Activated T-helper 9 cell treated with anti-CD3 and anti-CD28 coated beads, Interleukin-2, amount 50 U/mL, for 16 hours (primary cell): ENCODE results near the gene RAD50.
"Not testable (repeated sequence)": the region's sequence is repeated elsewhere in the genome, so short reads cannot be mapped to it uniquely, and the experiment has no call there.

Experiments used
- DNase-seq: peaks from one replicate; pipeline ENCODE4 v3.0.0-alpha.2; 2020; ENCODE audit warnings: low read depth

RAD50 gene

DNA sequence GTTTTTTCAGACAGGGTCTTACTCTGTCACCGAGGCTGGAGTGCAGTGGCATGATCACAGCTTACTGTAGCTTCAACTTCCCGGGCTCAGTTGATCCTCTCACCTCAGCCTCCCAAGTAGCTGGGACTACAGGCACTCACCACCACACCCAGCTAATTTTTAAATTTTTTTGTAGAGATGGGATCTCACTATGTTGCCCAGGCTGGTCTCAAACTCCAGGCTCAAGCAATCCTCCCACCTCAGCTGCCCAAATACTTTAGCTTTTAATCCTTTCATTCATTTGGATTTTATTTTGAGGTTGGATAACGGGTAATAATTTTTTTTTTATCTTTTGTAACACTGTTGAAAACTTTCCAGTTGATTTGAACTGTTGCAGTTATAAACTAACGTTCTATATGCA, 76.8 kb downstream of the RAD50 start:
- DNase-seq = not testable (repeated sequence)

DNA sequence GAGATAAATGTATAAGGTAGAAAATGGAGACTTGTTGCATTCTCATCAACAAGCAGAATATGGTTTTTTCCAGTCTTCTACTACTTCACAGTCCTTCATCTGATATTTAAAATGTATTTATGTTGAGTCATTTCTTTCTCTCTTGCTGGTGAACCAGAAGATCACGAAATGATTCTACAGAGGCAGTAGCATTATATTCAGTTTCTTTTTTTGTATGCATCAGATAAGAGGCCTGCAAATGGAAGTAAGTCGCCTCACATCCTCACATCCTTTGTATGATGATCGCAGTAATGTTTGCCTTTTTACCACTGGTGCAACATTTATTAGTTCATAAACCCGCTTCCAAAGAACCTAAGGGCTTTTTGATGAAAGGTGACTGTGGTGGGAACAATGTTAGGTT, 79.1 kb downstream of the RAD50 start:
- no peak for DNase-seq

DNA sequence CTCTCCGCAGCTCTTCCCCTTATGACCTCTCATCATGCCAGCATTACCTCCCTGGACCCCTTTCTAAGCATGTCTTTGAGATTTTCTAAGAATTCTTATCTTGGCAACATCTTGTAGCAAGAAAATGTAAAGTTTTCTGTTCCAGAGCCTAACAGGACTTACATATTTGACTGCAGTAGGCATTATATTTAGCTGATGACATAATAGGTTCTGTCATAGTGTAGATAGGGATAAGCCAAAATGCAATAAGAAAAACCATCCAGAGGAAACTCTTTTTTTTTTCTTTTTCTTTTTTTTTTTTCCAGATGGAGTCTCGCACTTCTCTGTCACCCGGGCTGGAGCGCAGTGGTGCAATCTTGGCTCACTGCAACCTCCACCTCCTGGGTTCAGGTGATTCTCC, 80.5 kb downstream of the RAD50 start:
- no peak for DNase-seq

DNA sequence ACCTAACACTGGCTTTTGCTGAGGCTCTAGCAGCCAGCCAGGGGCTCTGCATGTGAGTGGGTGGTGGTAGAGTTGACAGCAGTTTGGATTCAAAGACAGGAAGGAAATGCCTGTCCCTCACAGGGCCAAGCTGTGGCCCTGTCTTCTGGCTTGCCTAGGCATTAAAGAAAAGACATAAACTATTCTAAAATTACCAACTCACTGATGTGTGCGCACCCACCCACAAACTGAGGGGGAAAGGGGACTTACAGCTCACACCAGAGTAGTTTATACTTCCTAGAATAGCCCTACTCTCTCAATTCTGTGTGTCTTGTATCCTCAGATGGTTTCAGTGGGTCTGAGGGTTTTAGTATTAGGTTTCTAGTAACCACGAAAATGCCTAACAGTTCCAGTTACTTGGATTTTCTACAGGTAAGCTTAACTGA, 82.9 kb downstream of the RAD50 start:
- DNase-seq = no peak

DNA sequence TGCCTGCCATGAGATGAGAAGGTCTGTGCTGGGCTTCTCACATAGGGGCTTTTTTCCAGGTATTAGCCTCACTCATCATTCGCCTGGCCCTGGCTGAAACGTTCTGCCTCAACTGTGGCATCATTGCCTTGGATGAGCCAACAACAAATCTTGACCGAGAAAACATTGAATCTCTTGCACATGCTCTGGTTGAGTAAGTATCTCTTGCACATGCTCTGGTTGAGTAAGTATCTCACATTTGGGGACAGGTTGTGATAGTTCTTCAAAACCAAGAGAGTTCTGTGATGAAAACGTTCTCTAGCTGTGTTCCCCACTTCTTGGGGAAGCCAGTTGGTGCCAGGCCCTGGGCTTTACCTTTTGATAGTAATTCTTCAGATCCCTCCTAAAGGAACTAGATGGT, 83.8 kb downstream of the RAD50 start:
- no peak for DNase-seq

DNA sequence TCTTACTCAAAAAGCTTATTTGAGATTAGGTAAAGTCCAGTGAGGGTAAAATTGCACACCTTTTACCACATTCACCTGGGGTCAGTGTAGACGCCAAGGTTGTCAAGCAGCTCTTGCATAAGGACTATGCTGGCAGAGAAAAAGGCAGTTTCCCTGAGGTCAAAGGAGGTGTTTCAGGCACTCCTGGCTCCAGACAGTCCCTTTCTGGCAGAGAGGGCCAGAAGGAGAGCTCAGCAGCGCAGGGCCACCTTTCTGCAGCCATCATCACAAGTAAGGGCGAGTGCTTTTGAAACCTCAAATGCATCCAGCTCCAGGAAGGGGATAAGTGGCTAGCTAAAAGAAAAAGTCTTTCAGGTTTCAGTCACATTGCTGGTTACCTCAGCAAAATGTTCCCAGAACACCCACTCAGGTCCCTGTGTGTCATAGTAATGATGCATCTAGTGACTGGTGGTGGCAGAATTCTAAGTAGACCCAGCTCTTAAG, 84.5 kb downstream of the RAD50 start:
- no peak for DNase-seq

DNA sequence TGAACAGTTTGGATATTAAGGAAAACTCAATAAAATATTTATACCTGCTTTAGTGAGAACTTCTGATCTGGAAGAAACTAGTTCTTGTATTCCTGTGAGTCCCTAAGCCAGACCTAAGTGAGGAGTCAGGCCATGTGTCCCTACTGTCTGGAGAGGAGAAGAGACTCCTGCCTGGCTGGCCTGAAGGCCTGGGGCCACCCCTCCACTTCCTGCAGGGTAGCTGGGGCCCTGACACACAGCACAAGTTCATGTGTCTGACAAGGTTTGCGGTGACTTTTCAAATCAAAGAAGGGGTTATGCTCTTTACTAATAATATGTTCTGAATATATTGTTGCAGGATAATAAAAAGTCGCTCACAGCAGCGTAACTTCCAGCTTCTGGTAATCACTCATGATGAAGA, 85.1 kb downstream of the RAD50 start:
- no peak for DNase-seq

DNA sequence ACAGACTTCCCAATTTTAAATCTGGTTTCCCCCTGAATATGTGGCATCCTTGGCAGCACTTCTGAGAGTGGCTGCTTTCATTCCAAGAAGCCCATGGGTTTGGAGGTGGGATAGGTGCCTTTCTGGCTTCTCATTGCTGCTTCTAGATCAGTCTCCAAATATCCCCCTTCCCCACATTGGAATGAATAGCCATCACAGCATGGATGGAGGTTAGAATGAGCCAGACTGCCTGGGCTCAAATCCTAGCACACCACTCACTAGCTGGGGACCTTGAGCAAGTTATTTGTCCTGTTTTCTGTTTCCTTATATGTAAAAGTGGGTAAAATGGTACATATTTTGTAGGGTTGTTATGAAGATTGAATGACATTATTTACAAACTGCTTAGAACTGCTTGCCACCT, 87.4 kb downstream of the RAD50 start:
- DNase-seq = no peak

DNA sequence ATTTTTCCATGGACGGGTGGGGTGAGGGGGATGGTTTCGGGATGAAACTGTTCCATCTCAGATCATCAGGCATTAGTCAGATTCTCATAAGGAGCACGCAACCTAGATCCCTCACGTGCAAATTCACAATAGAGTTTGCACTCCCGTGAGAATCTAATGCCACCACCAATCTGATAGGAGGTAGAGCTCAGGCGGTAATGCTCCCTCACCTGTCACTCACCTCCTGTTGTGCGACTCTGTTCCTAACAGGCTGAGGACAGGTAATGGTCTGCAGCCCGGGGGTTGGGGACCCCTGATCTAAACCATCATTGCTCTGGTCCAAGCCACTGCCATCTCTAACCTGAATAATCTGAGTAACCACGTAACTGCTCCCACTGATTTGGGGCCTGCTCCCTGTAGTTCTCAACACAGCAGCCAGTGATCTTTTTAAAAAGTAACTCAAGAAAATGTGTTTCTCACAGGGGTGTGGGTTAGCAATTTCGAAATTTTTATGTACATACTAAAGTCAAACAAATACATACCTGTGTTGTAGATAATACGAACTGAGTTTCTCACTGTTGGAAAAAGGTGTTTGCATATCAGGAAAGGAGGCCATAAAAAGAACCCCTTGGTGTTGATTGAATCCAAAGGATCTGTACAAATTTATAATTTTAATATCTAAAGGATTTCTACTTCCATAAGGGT, 89.9 kb downstream of the RAD50 start:
- DNase-seq = no peak

DNA sequence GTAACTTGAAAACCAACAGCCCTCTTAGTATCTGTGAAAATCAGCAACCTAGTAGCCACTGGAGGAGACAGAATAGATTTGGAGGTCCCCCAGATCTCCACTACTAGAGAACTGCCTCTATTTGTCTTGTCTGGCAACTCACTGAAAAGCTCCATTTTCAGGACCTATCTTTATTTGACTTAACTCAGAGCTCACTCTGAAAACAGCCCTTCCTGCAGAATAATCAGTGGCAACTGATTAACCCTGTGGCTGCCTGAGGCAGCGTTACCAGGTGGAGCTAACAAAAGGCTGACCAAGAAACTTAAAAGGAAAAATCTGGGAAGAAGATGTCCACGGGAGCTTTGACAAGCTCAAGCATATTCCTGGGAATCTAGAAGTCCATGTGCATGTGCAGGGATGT, 90.7 kb downstream of the RAD50 start:
- DNase-seq = no peak

DNA sequence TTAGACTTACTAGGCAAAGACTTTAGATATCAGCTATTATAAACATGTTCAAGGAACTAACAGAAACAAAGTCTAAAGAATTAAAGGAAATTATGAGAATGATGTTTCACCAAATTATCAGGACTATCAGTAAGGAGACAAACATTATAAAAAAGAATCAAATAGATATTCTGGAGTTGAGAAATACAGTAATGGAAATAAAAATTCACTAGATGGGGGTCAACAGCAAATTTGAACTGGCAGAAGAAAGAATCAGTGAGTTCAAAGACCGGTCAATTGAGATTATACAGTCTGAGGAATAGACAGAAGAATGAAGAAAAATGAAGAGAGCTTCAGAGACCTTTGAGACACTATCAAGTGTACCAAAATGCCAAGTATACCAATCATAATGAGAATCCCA, 91.6 kb downstream of the RAD50 start:
- DNase-seq = no peak

DNA sequence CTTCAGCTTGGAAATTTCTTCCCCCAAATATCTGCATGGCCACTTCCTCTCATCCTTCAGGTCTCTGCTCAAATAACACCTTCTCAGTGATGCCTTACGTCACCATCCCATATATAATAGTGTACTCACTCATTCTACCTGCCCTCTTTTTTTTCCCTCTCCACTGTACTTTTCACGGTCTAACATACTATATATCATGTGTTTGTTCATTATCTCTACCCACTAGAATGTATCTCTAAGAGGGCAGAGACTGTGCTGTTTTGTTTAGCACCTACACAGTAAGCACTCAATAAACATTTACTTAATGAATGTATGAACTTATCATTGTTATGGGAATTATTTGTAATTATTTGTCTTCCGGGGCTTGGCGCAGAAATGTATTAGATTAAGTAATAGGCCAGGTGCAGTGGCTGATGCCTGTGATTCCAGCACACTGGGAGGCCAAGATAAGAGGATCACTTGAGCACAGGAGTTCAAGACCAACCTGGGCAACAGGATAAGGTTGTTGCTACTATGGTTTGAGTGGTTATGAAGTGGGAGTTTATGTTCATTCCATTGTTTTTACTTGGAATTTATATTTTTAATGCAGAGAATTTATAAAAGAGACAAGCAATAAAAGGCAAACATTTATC, 95.2 kb downstream of the RAD50 start:
- no peak for DNase-seq

DNA sequence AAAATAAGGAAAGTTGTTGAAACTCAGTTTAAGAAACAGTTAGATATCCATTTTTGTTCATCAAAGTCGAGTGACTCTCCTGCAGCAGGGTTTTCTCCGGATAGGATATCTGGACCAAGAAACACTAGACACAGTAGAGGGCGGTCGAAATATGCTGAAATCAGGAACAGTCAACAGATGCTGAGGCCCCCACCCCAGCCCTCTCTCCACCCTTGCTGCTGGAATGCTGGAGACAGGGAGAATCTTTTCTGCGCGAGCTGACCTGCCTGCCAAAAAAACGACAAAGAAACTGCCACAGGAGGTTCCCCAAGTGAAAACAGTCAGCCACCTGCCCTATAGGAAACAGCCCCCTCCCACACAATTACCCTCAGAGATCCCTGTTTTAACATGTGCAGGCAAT, 96.9 kb downstream of the RAD50 start:
- no peak for DNase-seq

DNA sequence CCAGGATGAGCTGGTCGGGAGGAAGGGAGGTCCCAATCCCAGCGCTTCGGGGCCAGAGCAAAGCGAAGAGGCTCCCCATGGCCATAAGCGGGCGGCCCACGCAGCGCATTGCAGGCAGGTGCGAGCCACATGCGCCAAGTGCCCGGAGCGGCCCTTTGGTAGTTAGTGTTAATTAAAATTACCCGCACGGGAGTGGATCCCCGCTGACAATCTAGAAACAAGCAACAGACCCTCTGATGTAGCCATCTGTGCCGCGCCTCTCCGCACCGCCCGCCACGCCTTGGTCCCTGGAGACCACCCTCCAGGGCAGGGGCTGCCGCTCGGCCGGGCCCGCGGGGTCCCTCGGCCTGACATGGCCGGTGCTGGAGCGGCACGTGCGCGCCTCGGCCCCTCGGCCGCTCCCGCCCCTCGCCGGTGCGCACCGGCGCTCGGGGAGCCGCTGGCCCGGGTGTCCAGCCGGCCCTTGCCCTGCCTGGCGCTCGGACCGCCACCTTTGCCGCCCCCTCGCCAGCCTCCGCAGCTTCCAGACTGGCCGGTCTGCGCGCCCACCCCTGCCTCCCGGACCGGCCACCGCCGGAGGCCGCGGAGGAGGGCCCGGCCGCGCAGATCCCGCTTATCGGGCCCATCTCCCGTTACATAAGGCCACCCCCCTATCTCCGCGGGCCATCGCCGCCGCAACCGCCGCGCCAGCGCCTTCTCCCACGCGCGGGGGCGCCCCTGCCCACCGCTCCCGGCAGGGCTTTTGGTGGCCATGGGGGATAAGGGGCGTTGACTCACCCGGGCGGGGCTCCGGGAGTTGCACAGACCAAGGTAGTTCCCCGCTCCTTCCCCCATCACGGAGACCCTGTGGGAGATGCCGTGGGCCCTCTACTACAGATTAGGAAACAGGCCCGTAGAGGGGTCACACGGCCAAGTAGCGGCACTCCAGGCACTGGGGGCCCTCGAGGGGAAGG, 99.3 kb downstream of the RAD50 start:
- DNase-seq = no peak

DNA sequence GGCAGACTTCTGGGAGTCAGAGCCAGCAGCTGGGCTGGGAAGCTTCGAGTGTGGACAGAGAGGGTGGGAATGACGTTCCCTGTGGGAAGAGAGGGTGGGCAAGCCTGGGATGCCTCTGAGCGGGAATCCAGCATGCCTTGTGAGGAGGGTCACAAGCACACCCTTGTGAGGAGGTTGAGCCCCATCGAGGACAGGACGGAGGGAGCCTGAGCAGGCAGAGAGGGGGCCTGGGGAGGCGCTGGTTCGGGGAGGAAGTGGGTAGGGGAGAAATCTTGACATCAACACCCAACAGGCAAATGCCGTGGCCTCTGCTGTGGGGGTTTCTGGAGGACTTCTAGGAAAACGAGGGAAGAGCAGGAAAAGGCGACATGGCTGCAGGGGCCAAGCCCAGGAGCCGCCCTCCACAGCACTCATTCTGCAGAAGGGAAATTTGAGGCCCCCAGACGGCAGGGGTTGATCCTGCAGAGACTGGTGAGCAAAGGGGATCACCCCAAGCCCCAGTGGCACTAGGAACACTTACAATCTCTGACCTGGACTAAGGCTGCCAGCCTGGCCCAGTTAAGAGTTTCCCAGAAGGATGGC, 100.1 kb downstream of the RAD50 start:
- no peak for DNase-seq

DNA sequence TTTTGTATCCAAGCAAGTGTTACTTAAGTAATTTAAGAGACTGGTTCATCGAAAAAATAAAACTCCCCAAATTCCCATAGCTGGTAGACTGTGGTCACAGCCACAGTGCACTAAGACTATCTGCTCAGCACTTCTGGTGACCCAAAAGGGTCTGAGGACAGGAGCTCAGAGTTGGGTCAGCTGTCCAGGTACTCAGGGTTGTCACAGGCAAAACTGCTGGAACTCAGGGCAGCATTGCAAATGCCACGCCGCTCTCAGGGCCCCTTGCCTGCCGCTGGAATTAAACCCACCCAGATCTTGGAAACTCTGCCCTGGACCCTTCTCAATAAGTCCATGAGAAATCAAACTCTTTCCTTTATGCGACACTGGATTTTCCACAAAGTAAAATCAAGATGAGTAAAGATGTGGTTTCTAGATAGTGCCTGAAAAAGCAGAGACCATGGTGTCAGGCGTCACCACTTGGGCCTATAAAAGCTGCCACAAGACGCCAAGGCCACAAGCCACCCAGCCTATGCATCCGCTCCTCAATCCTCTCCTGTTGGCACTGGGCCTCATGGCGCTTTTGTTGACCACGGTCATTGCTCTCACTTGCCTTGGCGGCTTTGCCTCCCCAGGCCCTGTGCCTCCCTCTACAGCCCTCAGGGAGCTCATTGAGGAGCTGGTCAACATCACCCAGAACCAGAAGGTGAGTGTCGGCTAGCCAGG, 101.1 kb downstream of the RAD50 start, which contains the start of gene IL13:
Gene IL13 (plus strand): TSS at position 498 of the 705 bp plus-strand sequence. CDS start 14 bp downstream, at position 512.
- DNase-seq = no peak

DNA sequence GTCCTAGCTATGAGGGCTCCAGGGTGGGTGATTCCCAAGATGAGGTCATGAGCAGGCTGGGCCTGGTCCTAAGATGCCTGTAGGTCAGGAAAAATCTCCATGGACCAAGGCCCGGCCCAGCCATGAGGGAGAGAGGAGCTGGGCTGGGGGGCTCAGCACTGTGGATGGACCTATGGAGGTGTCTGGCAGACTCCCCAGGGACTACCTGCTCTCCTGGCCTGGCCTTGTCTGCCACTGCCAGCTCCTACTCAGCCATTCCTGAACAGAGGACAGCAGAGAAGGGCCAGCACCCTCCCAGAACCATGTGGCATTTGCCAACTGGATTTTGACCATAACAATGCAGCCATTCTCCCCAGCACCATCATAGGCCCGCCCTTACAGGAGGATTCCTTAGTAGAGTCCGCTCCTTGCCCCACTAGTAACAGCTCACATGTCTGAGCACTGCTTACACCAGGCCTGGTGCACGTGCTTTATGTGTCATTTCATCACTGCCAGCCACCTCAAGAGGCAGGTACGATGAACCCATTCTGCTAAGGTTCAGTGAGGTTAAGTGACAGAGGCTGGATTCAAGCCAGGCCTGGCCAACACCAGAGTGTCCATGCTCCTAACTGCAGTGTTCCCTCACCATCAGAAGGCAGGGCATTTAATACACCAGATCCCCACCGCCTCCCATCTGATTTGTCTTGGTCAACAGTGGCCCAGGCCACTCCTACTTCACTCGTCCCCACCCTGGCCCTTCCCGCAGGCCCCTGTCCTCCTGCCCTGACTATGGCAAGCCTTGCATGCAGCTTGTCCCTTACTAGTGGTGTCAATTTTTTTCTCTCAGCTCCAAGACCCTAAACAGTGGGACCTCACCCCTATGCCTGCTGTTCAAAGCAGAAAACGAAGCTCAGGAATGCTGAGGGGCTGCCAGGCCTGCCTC, 101.9 kb downstream of the RAD50 start:
- DNase-seq = no peak

DNA sequence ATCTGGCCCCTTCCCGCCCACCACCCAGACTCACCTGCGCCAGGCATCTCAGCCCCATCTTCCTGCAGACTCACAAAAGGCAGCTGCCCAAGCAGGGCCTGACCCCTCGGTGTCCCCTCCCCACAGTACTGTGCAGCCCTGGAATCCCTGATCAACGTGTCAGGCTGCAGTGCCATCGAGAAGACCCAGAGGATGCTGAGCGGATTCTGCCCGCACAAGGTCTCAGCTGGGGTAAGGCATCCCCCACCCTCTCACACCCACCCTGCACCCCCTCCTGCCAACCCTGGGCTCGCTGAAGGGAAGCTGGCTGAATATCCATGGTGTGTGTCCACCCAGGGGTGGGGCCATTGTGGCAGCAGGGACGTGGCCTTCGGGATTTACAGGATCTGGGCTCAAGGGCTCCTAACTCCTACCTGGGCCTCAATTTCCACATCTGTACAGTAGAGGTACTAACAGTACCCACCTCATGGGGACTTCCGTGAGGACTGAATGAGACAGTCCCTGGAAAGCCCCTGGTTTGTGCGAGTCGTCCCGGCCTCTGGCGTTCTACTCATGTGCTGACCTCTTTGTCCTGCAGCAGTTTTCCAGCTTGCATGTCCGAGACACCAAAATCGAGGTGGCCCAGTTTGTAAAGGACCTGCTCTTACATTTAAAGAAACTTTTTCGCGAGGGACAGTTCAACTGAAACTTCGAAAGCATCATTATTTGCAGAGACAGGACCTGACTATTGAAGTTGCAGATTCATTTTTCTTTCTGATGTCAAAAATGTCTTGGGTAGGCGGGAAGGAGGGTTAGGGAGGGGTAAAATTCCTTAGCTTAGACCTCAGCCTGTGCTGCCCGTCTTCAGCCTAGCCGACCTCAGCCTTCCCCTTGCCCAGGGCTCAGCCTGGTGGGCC, 103.1 kb downstream of the RAD50 start:
- no peak for DNase-seq

DNA sequence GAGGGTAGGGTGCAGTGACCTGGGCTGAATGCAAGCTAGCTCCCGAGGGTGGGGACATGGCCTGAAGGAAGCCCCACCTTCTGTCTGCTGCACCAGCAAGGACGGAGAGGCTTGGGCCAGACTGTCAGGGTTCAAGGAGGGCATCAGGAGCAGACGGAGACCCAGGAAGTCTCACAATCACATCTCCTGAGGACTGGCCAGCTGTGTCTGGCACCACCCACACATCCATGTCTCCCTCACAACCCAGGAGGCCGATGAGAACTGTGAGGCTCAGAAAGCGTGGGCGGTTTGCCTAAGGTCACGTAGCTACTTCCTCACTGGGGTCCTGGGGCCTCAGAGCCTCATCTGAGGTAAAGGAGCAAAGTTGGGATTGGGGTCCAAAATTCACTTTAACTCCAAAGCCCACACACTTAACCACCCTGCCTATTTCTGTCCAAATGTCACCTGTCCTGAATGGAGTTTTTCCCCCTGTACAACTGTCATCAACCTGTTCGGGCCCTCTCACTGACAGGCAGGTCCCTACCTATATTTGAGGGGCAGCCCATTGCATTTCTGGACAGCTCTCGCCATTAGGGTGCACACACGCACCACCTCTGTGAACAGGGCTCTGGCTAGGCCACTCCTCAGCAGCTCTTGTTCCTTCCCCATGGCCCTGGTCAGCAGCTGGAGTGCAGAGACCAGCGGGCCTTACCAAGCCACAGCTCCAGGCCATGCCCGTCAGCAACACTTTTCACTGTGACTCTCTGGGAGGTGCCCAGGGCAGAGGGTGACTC, 104.6 kb downstream of the RAD50 start:
- no peak for DNase-seq
